Ovary (tissue), 9 donors: ENCODE results near the gene CIC. TPM values are rescaled to one million over a fixed set of nuclear protein-coding genes. Genes with fewer than 3 reads are reported as not detected.

Source experiments
- DNase-seq, 5 donors: peaks; one replicate each; pipeline ENCODE4 v3.0.0-alpha.2; 2019 to 2020
- H3K27ac ChIP-seq, 2 donors: fragments of 200-600 bp; one replicate each; pipeline versions ENCODE4 v1.5.1 to v1.8.0; 2019 to 2022
- H3K27me3 ChIP-seq: fragments of 200-600 bp; one replicate; pipeline ENCODE4 v1.8.0; 2022
- H3K36me3 ChIP-seq: fragments of 200-600 bp; sonication (generic); one replicate; pipeline ENCODE4 v1.5.1; 2019
- H3K4me1 ChIP-seq: one replicate; pipeline ENCODE4 v1.8.1; 2013; ENCODE audit warnings: mild to moderate bottlenecking, moderate library complexity; ENCODE audit not compliant: insufficient read depth
- H3K4me3 ChIP-seq: fragments of 200-600 bp; sonication (generic); one replicate; pipeline ENCODE4 v1.5.1; 2017
- H3K9me3 ChIP-seq, 2 donors: fragments of 200-600 bp in 1 of 2; sonication (generic) in 1 of 2; one replicate each; pipeline versions ENCODE4 v1.5.1 to v1.8.1; 2013 to 2019; ENCODE audit warnings: mild to moderate bottlenecking in 1 of 2, moderate library complexity in 1 of 2
- EP300 ChIP-seq: sonication (generic); formaldehyde crosslinking; IDR thresholded peaks from one replicate; pipeline ENCODE4 v1.6.1; 2017; ENCODE audit warnings: antibody characterized with exemption
- POLR2A ChIP-seq: fragments of 450-650 bp; IDR thresholded peaks from one replicate; pipeline ENCODE4 v1.6.1; 2017; ENCODE audit warnings: antibody characterized with exemption, mild to moderate bottlenecking, moderate library complexity
- WGBS, 3 donors: extraction: QIAGEN DNeasy Blood & Tissue Kit in 1 of 3; methylation state at CpG; one replicate each; pipeline versions ENCODE4 v1.1.5 to v1.1.7; 2013 to 2017; 5-methylcytosine and 5-hydroxymethylcytosine counted together
- intact Hi-C, 4 donors: fragments of 100-400 bp; cut with DNase I; formaldehyde crosslinking; loops; one replicate each; pipeline versions ENCODE4 v1.11.0 to v1.15.1; 2022 to 2023
- polyA plus RNA-seq, 2 donors: library from polyadenylated mRNA; stranded (reverse); fragments of 200-250 nt in 1 of 2; fragments of 350-450 nt in 1 of 2; fragmentation: Illumina TruSeq in 1 of 2; extraction: RNeasy Lipid Tissue Mini Kit (QIAGEN cat#74804) in 1 of 2; gene quantifications; one replicate each; pipeline ENCODE4 v1.2.3, GENCODE V29; 2013 to 2014
- total RNA-seq, 7 donors: library from RNA; depleted of rRNA in 2 of 7; stranded (reverse); fragments of >200 nt in 2 of 7; fragmentation: NEBNext Ultra II Directional in 3 of 7; extraction: Animal tissue kit (Norgen Biotek cat#: 25700) in 3 of 7; gene quantifications; one replicate each; pipeline versions ENCODE4 v1.1.0 to v1.2.4, GENCODE V29; 2016 to 2023
- TF ChIP-seq, protein P1 (sequence below), 3 donors: fragments of 450-650 bp in 2 of 3; fragments of 200-600 bp in 1 of 3; IDR thresholded peaks; one replicate each; pipeline versions ENCODE4 v1.5.1 to v1.8.0; 2016 to 2022; ENCODE audit warnings: antibody characterized with exemption in 3 of 3, mild to moderate bottlenecking in 1 of 3
- donor health status: DM: no; HTN: no; CAD: no; lungs with moderate emphysema.
- donor health status: DM: no; HTN: no; CAD: no.
- donor health status: Bipolar disorder and iron deficiency.
- donor health status: DM: yes; HTN: yes; CAD: no.
- donor health status: DM: no; HTN: no; CAD: no.
- donor health status: DM: yes; HTN: yes; CAD: no.

The CIC gene
- total and polyA plus RNA-seq, 9 donors: 6.6 to 139 (median 97.9) TPM

DNA sequence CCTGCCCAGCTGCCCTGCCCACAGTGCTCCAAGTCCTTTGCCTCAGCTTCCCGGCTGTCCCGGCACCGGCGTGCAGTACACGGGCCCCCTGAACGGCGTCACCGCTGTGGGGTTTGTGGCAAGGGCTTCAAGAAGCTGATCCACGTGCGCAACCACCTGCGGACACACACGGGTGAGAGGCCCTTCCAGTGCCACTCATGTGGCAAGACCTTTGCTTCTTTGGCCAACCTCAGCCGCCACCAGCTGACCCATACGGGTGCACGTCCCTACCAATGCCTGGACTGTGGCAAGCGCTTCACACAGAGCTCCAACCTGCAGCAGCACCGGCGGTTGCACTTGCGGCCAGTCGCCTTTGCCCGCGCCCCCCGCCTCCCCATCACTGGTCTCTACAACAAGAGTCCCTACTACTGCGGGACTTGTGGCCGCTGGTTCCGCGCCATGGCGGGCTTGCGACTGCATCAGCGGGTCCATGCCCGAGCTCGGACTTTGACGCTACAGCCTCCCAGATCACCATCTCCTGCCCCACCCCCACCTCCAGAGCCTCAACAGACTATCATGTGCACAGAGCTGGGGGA, 43.2 kb upstream of the CIC start:
- H3K36me3 ChIP-seq: no peaks in the 10 kb centered on the region

DNA sequence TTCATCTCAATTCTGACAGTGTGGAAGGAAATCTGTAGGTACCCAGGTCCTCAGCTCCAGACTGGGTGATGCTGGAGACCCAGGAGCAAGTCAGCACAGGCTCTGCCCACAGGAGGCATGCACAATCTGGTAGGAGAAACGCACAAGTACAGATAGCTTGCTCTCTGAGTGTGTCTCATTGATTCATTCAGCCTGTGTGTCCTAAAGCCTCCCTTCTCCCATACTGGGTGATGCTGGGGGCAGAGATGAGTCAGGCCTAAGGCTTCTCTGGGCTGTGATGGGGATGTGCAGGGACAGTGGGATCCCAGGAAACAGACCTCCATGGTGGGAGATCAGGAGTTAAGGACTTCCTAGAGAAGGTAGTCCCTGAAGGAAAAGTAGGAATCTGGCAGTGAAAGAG, 42.2 kb upstream of the CIC start:
- no peaks in the 10 kb centered on the region for H3K36me3 ChIP-seq
- TF ChIP-seq EP300: no peak
- TF ChIP-seq, protein P1, sequence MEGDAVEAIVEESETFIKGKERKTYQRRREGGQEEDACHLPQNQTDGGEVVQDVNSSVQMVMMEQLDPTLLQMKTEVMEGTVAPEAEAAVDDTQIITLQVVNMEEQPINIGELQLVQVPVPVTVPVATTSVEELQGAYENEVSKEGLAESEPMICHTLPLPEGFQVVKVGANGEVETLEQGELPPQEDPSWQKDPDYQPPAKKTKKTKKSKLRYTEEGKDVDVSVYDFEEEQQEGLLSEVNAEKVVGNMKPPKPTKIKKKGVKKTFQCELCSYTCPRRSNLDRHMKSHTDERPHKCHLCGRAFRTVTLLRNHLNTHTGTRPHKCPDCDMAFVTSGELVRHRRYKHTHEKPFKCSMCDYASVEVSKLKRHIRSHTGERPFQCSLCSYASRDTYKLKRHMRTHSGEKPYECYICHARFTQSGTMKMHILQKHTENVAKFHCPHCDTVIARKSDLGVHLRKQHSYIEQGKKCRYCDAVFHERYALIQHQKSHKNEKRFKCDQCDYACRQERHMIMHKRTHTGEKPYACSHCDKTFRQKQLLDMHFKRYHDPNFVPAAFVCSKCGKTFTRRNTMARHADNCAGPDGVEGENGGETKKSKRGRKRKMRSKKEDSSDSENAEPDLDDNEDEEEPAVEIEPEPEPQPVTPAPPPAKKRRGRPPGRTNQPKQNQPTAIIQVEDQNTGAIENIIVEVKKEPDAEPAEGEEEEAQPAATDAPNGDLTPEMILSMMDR (IDR thresholded peaks at IDR 0.05): no peak
- TF ChIP-seq POLR2A: no peak
- H3K4me3 ChIP-seq: no peak overlapping the region
- H3K4me1 ChIP-seq: no peaks in the 10 kb centered on the region
- DNase-seq: no peak
- no peak overlapping the region for H3K27ac ChIP-seq
- H3K27me3 ChIP-seq: no peaks in the 10 kb centered on the region
- no peaks in the 10 kb centered on the region for H3K9me3 ChIP-seq
- intact Hi-C loops: no loop called here
- 80 to 91% (median 85%) methylated on average over 1 of the region's 1 CpG for WGBS, 3 donors

More for the DNA sequence above, 43.2 kb upstream of the CIC start:
- Histone ChIP-seq H3K27me3 (no peaks in the 10 kb centered on the region), H3K4me3 (no peak overlapping the region), H3K9me3 (no peaks in the 10 kb centered on the region), H3K27ac (no peak overlapping the region), H3K4me1 (peaks cover 2% of the 10 kb centered on the region)
- intact Hi-C loops: no loop called here
- 91 to 92% (median 91%) methylated on average over 33 of the region's 33 CpGs for WGBS, 3 donors
- DNase-seq: no peak
- TF ChIP-seq, protein P1 (IDR thresholded peaks at IDR 0.05): no peak
- TF ChIP-seq EP300: no peak
- no peak for TF ChIP-seq POLR2A

DNA sequence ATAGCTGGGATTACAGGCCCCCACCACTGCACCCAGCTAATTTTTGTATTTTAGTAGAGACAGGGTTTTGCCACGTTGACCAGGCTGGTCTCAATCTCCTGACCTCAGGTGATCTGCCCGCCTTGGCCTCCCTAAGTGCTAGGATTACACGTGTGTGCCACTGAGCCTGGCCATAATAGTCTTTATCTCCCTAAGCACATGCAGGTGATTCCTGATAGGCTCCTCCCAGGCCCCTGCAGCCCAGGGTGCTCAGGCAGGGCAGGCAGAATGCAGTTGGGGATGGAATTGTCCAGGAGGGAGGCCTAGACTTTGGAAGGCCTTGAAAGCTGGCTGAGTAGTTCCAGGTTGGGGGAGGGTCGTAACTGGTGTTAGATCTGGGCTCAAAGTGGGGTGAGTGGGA, 40.4 kb upstream of the CIC start:
- intact Hi-C loops: no loop called here

DNA sequence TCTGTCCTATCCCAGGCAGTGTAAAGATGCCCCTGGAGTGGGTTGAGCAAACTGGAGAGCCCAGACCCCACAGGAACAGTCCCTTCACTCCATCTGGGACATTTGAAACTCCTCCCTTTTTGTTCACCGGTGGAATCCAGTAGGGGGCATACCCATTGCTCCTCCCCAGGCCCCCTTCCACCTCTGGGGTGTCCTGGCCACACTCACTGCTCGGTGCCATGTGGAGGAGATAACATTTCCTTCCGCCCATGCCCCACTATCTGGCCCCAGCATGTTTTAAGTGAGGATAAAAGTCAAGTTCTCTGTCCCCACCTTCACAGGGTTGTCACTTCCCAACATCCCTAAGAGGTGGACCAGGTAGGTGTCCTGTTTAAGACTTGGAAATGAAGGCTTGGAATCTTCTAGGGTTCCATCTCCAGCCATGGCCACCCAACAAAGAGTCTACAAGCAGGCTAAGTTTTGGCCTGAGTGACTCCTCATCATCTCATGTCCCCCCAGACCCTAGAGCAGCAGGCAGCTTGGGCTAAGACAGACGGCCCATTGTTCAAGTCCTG, 39.7 kb upstream of the CIC start:
- no peaks in the 10 kb centered on the region for H3K4me1 ChIP-seq
- no peaks in the 10 kb centered on the region for H3K9me3 ChIP-seq
- no peaks in the 10 kb centered on the region for H3K27me3 ChIP-seq
- 64 to 70% (median 68%) methylated on average over 4 of the region's 4 CpGs for WGBS, 3 donors
- no peak overlapping the region for H3K27ac ChIP-seq
- H3K36me3 ChIP-seq: no peaks in the 10 kb centered on the region
- TF ChIP-seq EP300: no peak
- no peak for TF ChIP-seq POLR2A
- TF ChIP-seq, protein P1 (IDR thresholded peaks at IDR 0.05): no peak
- no peak overlapping the region for H3K4me3 ChIP-seq
- intact Hi-C loops: no loop called here
- no peak for DNase-seq

More for the DNA sequence above, 40.4 kb upstream of the CIC start:
- WGBS, 3 donors: 65 to 71% (median 71%) methylated on average over 4 of the region's 4 CpGs
- Histone ChIP-seq H3K9me3 (no peaks in the 10 kb centered on the region), H3K4me1 (no peaks in the 10 kb centered on the region), H3K4me3 (no peak overlapping the region), H3K27ac (no peak overlapping the region), H3K27me3 (no peaks in the 10 kb centered on the region), H3K36me3 (no peaks in the 10 kb centered on the region)
- TF ChIP-seq EP300 (no peak), POLR2A (no peak)
- TF ChIP-seq, protein P1 (IDR thresholded peaks at IDR 0.05): no peak
- DNase-seq: no peak
